NB4 (cell line): ENCODE results near the gene ECE1.

Experiments used
- POLR2A ChIP-seq: IDR thresholded peaks from 2 replicates; pipeline ENCODE4 v1.6.1; 2011; ENCODE audit warnings: mild to moderate bottlenecking; ENCODE audit not compliant: insufficient read length; ENCODE audit errors: extremely low read depth
- TF ChIP-seq, protein P1 (sequence below): IDR thresholded peaks from one replicate; pipeline ENCODE4 v1.5.1; 2012; ENCODE audit warnings: low read depth, low read length
- TF ChIP-seq, protein P2 (sequence below): IDR thresholded peaks from 2 replicates; pipeline ENCODE4 v1.6.1; 2011; ENCODE audit warnings: low read depth, low read length

DNA sequence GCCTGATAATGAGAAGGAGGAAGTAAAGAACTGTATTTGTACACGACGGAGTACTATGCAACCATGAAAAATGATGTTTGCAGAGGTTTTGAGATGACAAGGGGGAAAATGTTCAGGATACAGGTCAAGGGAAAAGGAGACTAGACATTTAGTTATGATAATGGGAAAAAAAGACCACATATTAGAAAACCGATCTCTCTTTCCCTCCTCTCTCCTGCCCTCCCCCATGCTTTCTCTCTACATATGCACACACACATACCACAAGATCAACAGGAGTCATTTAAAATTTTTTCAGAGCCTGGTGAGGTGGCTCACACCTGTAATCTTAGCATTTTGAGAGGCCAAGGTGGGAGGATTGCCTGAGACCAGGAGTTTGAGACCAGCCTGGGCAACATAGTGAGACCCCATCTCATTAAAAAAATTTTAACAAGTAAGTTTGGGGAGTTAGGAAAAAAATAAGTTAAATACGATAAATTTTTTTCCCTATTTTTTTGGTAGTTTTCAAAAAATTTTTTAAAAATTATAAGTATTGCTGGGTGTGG is 44.5 kb downstream of the ECE1 start:
- TF ChIP-seq, protein P1, sequence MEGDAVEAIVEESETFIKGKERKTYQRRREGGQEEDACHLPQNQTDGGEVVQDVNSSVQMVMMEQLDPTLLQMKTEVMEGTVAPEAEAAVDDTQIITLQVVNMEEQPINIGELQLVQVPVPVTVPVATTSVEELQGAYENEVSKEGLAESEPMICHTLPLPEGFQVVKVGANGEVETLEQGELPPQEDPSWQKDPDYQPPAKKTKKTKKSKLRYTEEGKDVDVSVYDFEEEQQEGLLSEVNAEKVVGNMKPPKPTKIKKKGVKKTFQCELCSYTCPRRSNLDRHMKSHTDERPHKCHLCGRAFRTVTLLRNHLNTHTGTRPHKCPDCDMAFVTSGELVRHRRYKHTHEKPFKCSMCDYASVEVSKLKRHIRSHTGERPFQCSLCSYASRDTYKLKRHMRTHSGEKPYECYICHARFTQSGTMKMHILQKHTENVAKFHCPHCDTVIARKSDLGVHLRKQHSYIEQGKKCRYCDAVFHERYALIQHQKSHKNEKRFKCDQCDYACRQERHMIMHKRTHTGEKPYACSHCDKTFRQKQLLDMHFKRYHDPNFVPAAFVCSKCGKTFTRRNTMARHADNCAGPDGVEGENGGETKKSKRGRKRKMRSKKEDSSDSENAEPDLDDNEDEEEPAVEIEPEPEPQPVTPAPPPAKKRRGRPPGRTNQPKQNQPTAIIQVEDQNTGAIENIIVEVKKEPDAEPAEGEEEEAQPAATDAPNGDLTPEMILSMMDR, result no peak
- TF ChIP-seq POLR2A, result no peak
- TF ChIP-seq, protein P2, sequence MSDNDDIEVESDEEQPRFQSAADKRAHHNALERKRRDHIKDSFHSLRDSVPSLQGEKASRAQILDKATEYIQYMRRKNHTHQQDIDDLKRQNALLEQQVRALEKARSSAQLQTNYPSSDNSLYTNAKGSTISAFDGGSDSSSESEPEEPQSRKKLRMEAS, result no peak
